ENCODE results near the gene TSR3.

The TSR3 gene

DNA sequence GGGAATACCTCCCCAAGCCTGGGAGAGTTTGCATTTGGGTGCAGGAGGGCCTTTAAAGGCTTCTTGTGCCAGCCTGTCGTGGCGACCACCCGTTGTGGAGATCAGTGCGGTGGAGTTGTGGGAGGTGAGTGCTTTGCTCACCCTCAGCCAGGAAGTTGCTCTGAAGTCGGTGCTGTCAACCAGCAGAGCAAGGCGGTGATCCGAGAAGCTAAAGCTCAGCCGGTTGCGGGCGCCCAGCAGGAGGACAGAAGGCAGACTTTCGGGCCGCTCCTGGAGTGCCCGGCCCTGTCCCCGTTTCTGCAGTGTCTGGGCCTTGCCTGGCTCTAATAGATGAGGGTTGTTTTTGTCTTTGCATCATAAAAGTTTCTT lies 40.9 kb downstream of the TSR3 start:
- peak; percentile 12 for ATAC-seq
- TF ChIP-seq, protein P1, sequence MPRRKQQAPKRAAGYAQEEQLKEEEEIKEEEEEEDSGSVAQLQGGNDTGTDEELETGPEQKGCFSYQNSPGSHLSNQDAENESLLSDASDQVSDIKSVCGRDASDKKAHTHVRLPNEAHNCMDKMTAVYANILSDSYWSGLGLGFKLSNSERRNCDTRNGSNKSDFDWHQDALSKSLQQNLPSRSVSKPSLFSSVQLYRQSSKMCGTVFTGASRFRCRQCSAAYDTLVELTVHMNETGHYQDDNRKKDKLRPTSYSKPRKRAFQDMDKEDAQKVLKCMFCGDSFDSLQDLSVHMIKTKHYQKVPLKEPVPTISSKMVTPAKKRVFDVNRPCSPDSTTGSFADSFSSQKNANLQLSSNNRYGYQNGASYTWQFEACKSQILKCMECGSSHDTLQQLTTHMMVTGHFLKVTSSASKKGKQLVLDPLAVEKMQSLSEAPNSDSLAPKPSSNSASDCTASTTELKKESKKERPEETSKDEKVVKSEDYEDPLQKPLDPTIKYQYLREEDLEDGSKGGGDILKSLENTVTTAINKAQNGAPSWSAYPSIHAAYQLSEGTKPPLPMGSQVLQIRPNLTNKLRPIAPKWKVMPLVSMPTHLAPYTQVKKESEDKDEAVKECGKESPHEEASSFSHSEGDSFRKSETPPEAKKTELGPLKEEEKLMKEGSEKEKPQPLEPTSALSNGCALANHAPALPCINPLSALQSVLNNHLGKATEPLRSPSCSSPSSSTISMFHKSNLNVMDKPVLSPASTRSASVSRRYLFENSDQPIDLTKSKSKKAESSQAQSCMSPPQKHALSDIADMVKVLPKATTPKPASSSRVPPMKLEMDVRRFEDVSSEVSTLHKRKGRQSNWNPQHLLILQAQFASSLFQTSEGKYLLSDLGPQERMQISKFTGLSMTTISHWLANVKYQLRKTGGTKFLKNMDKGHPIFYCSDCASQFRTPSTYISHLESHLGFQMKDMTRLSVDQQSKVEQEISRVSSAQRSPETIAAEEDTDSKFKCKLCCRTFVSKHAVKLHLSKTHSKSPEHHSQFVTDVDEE (CRISPR knock-in tag; IDR thresholded peaks at IDR 0.05) = no peak
- TF ChIP-seq GLIS3 (CRISPR knock-in tag; IDR thresholded peaks at IDR 0.05) (no peak), ESRRG (CRISPR knock-in tag; IDR thresholded peaks at IDR 0.05) (no peak), RARB (CRISPR knock-in tag; IDR thresholded peaks at IDR 0.05) (no peak), SNAI2 (CRISPR knock-in tag; IDR thresholded peaks at IDR 0.05) (no peak), ARNTL (CRISPR knock-in tag; IDR thresholded peaks at IDR 0.05; ENCODE audit: borderline replicate concordance, low read depth) (no peak), ZNF70 (CRISPR knock-in tag; IDR thresholded peaks at IDR 0.05) (no peak), ZNF565 (CRISPR knock-in tag; conservative IDR thresholded peaks at IDR 0.05; ENCODE audit: low read depth) (no peak), TOX (CRISPR knock-in tag; IDR thresholded peaks at IDR 0.05; ENCODE audit: borderline replicate concordance) (no peak), CSDC2 (CRISPR knock-in tag; IDR thresholded peaks at IDR 0.05) (no peak)
- TF ChIP-seq, protein P2, sequence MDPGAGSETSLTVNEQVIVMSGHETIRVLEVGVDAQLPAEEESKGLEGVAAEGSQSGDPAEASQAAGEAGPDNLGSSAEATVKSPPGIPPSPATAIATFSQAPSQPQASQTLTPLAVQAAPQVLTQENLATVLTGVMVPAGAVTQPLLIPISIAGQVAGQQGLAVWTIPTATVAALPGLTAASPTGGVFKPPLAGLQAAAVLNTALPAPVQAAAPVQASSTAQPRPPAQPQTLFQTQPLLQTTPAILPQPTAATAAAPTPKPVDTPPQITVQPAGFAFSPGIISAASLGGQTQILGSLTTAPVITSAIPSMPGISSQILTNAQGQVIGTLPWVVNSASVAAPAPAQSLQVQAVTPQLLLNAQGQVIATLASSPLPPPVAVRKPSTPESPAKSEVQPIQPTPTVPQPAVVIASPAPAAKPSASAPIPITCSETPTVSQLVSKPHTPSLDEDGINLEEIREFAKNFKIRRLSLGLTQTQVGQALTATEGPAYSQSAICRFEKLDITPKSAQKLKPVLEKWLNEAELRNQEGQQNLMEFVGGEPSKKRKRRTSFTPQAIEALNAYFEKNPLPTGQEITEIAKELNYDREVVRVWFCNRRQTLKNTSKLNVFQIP (CRISPR knock-in tag; IDR thresholded peaks at IDR 0.05; ENCODE audit: borderline replicate concordance, low read depth) = no peak
- TF ChIP-seq, protein P3, sequence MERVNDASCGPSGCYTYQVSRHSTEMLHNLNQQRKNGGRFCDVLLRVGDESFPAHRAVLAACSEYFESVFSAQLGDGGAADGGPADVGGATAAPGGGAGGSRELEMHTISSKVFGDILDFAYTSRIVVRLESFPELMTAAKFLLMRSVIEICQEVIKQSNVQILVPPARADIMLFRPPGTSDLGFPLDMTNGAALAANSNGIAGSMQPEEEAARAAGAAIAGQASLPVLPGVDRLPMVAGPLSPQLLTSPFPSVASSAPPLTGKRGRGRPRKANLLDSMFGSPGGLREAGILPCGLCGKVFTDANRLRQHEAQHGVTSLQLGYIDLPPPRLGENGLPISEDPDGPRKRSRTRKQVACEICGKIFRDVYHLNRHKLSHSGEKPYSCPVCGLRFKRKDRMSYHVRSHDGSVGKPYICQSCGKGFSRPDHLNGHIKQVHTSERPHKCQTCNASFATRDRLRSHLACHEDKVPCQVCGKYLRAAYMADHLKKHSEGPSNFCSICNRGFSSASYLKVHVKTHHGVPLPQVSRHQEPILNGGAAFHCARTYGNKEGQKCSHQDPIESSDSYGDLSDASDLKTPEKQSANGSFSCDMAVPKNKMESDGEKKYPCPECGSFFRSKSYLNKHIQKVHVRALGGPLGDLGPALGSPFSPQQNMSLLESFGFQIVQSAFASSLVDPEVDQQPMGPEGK (CRISPR knock-in tag; IDR thresholded peaks at IDR 0.05; ENCODE audit: borderline replicate concordance) = no peak
- TF ChIP-seq, protein P4, sequence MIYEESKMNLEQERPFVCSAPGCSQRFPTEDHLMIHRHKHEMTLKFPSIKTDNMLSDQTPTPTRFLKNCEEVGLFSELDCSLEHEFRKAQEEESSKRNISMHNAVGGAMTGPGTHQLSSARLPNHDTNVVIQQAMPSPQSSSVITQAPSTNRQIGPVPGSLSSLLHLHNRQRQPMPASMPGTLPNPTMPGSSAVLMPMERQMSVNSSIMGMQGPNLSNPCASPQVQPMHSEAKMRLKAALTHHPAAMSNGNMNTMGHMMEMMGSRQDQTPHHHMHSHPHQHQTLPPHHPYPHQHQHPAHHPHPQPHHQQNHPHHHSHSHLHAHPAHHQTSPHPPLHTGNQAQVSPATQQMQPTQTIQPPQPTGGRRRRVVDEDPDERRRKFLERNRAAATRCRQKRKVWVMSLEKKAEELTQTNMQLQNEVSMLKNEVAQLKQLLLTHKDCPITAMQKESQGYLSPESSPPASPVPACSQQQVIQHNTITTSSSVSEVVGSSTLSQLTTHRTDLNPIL (CRISPR knock-in tag; IDR thresholded peaks at IDR 0.05; ENCODE audit: low read depth) = no peak
- TF ChIP-seq, protein P5, sequence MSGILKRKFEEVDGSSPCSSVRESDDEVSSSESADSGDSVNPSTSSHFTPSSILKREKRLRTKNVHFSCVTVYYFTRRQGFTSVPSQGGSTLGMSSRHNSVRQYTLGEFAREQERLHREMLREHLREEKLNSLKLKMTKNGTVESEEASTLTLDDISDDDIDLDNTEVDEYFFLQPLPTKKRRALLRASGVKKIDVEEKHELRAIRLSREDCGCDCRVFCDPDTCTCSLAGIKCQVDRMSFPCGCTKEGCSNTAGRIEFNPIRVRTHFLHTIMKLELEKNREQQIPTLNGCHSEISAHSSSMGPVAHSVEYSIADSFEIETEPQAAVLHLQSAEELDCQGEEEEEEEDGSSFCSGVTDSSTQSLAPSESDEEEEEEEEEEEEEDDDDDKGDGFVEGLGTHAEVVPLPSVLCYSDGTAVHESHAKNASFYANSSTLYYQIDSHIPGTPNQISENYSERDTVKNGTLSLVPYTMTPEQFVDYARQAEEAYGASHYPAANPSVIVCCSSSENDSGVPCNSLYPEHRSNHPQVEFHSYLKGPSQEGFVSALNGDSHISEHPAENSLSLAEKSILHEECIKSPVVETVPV (CRISPR knock-in tag; IDR thresholded peaks at IDR 0.05) = no peak

DNA sequence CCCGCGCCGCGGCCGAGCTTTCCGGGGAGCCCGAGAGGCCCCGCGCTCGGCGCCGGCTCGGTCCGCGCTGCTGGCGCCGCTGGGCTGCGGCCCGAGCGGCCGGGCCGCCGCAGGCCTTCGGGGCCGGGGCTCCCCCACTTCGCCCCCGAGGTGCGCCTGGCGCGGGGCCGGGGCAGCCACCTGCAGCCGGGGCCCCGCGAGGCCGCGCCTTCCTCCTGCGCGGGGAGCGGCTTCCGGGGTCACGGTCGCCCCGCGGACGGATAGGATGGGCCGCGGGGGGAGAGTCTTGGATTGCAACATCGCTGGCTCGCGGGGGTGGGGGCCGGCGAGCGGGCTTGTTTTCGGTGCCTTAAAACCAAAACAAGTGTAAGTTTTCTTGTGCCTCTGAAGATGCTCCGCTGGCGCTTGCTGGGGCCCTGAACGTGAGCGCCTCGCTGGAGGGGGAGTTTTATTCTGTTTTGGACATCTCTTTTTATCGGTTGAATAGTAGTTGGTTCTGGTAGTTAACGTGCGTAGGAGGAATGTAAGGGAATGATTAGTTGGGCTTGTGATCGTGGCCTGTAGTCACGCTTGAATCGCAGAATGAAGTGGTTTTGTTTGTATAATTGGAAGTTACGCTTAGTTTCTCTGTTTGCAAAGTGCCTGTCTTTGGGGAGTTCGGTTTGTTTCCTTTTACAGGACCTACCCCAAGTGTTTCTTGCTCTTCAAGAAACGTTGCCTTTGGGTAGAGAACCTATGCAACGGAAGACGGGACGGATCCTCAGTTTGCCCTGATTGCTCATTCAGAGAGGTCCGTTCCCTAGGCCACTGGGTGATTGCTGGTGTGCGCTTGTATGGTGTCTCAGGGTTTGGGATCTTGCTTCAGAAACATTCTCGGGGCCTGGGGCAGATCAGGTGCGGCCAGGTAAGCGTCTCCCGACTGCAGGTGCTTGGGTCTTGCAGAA lies 41.5 kb downstream of the TSR3 start:
- no peak for ATAC-seq
- no peak for TF ChIP-seq ZFP30 (CRISPR knock-in tag; IDR thresholded peaks at IDR 0.05)
- no peak for TF ChIP-seq ZNF70 (CRISPR knock-in tag; IDR thresholded peaks at IDR 0.05)
- no peak for TF ChIP-seq OSR1 (CRISPR knock-in tag; IDR thresholded peaks at IDR 0.05)
- TF ChIP-seq, protein P3 (CRISPR knock-in tag; IDR thresholded peaks at IDR 0.05; ENCODE audit: borderline replicate concordance) = peak; percentile 59; the same call in 1 of the 2 replicates
- TF ChIP-seq PPARA (CRISPR knock-in tag; IDR thresholded peaks at IDR 0.05; ENCODE audit: borderline replicate concordance) = no peak
